HG03135 (cell line): ENCODE results near the gene ABR.
"Not testable (repeated sequence)": the region's sequence is repeated elsewhere in the genome, so short reads cannot be mapped to it uniquely, and the experiment has no call there.

ENCODE experiments used
- ATAC-seq: cut with Tn5 transposase; IDR thresholded peaks from one replicate; pipeline ENCODE4 v1.9.1; 2021; ENCODE audit warnings: mild to moderate bottlenecking, moderate library complexity; ENCODE audit not compliant: unreplicated experiment

The ABR gene

DNA sequence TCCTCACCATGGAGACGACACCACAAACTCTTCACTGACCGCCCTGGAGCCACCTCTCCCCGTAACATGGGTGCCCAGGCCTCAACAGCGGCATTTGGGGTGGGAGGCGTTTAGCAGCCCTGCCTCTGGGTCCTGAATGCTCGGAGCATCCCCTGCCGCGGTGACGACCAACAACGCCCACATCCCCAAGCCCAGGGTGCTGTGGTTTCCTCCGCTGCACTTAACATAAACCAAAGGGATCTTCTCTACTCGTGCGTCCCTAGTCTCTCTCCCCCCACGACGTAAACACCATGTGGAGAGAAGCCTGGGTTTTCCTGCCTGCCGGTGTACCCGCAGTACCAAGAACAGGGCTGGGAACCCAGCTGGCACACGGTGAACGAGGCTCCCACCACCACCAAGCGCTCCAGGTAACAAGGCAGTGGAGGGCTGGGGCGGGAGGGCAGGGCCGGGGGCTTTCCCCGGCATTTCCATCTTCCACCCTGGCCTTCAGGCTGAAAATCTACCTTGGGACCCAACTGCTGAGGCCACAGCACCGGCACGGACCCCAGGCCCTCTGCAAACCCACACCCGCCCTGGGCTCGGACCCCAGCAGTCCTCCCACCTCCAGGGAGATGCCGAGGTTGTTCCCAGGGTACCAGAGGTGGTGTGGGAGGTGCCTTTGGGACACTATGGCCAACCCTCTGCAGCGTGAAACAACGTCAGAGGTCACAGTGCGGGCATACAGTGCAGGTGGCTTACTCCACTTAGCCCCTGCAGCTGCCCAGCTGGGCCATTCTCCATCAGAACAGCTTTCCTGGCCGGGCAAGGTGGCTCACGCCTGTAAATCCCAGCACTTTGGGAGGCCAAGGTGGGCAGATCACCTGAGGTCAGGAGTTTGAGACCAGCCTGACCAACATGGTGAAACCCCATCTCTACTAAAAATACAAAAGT lies 128.5 kb downstream of the ABR start:
- no peak for ATAC-seq

DNA sequence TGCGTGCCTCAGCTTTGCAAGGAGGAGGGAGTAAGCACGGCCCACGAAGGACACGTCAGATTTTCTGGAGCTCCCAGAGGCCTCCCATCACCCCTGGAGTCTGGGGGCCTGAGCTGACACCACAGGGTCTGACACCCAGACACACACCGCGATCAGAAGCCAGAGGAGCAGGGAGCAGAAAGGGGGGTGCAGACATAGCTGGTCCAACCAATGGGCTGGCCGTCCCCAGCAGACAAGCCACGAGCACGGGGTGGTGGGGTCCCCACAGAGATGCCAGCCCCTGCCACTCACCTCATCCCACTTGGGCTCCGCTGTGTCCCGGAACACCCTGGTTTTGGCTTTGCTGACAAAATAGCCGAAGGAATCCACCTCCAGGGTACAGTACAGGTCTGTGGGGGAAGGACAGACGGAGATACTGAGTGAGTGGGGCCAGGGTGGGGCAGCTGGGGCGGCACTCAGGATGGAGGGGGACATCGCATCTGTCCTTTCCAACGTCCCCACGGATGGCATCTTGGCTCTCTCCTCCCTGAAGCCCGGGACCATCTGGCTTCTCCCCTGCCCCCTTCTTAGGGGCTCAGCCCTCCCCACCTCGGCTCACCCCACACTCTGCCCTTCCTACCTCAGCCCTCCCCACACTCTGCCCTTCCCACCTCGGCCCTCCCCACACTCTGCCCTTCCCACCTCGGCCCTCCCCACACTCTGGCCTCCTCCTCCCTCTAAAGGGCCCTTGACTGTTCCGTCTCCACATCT lies 129.4 kb downstream of the ABR start:
- no peak for ATAC-seq

DNA sequence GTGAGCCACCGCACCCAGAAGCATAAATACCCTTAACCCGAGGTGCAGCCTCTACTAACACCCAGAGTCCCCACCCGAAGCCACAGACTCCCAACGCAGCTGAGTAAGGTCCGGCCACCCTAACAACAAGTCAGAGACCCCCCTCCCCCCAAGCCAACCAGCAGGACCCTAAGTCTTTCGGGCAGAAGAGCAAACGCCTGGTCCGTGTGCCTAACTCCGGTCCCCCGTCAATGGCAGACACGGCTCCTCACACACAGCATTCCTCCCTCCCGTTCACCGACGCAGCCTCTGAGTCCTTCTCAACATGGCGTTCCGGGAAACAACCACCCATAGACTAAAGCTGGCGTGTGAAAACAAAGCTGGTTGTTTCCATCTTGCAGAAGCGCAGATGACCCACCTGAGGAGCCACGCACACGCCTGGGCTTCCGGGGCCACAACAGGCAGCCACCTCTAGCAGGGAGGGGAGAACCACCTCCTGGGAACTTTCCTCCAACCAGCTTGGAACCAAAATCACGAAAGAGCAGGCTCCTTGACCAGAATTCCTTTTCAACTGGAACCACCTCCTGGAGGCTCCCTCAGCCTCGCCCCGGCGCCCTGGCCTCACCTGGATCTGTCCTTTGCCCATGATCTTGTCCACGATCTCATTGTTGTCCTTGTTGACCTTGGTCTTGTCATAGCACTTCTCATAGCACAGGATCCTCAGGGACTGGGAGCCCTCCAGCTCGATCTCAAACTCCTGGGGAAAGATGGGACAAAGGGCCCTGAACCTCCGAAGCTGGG lies 130.1 kb downstream of the ABR start:
- no peak for ATAC-seq

DNA sequence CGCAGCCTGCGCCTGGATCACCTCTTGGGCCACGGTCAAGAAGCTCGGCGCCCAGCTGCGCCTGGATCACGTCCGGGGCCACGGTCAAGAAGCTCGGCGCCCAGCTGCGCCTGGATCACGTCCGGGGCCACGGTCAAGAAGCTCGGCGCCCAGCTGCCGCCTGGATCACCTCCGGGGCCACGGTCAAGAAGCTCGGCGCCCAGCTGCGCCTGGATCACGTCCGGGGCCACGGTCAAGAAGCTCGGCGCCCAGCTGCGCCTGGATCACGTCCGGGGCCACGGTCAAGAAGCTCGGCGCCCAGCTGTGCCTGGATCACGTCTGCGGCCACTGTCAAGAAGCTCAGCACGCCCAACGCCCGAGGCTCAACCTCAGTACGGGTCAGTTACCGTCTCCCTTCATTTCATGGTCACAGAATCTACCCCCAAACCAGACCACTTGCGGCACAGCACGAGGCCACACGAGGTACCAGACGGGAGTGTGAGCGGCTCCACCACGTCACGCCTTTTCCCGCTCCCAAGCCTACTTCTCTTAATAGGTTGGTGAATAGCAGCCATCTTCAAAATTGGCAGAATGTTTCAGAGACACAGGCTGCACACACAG lies 131.2 kb downstream of the ABR start:
- not testable (repeated sequence) for ATAC-seq

DNA sequence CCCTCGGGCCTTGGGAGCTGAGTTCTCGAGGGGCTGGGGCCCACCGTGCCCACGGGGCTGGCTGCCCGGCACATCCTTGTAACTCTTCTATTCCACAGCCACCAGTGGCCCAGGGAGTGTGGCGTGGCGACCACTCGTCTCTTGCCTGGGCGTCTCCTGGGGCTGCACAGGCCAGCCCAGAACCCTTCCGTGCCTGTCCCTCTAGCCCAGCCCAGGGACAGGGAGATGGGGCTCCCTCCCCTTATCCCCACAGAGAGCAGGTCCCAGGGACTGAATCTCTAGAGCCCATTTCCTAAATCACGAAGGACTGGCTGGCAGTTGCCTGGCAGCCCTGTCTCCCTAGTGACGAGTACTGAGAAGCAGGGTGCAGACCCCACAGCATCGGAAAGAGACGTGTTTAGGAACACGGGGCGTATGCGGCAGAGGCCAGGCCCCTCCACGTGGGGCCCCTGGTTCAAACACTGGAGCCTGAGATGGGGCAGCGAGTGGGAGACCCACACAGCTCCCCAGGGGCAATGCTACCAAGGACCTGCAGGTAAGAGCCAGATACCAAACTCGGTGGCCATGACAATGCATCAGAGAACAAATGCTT lies 131.8 kb downstream of the ABR start:
- no peak for ATAC-seq

DNA sequence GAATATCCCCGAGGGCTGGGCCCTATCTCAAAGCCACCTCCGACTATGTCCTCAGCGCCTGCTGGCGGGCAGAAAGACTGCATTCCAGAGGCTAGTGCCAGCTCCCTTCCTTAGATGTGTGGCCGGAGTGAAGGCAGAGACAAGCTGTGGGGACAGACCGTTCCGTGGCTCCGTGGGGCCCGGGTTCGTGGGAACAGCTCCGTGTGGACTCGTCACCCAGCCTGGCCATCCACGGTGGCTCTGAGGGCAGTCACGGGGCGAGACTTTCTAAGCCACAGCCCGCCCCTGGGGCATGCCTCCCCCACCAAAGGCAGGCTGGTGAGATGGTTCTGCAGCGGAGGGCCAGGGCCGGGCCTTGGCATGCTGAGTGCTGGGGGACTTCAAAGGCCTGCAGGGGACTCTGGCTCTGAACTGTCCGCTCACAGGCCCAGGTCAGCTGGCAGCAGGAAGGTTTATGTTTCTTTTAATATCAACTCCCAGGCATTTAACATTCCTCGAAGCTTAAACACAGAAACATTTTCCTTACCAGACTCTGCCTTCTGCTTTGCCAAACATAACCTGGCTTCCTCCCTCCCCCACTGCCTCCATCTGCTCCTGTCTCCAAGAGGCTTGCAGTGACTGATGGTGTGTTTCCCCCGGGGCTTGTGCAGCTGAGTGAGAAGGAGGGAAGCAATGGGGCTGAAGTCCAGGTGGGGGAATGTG lies 132.5 kb downstream of the ABR start:
- ATAC-seq, result no peak

DNA sequence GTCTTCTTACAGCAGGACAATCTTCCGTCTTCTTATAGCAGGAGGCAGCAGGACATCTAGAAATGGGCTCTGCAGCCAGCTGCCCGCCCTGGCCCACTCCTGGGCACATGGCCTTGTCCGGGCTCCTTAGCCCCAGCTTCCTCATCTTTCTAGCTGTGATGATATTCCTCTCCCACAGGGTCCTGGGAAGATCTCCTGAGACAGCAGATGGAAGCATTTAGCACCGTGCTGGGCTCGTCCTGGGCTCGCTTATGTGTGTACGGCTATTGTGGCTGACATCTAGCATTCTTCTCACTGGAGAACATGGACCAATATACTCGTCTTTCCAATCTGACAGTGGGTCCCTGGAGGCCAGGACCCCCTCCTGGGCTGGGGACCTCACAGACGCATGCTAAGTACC lies 134.3 kb downstream of the ABR start:
- no peak for ATAC-seq

DNA sequence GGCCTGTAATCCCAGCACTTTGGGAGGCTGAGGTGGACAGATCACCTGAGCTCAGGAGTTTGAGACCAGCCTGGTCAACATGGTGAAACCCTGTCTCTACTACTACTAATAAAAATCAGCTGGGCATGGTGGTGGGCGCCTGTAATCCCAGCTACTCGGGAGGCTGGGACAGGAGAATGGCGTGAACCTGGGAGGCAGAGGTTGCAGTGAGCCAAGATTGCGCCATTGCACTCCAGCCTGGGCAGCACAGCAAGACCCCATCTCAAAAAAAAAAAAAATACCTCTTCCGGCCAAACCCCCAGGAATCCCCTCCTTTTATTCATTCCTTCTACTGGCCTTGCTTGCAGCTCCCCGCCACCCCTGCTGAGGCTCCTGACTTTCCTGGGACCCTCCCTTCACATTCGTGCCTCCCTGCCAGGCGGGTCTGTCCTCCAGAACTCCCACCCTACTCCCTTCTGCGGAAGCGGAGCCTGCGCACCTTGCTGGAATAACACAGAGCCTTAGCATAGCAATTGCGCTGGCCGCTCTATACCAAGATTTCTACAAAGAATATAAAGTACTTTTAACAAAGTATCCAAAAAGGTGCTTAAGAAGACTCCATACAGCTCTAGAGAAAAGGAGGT lies 135.3 kb downstream of the ABR start:
- not testable (repeated sequence) for ATAC-seq

DNA sequence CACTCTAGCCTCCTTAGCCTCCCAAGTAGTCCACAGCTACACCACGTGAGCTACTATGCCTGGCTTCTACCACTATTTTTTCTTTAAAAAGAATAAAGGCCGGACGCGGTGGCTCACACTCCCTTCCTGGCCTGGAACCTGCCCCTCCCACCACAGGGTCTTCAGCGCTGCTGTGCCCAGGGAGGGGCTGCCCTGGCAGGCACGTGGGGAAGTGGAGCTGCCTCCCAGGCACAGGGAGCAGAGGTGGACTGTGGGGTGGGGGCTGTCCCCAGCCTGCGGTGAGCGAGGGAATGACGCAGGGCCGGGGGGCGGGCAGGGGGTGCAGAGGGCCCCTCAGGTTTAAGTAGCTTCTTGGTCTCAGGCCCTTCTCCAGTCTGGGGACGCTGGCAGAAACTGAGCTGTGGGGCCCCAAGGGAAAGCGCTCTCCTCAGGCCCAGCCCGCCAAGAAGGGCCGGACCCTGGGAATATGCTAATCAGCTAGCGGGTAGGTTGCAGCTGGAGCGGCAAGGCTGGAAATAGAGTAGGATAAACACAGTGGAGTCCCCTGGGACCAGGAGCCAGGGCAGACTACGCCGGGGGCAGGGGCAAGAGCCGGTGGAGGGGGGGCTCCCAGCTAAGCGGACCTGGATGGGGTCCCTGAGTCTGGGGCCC lies 136.1 kb downstream of the ABR start:
- no peak for ATAC-seq

DNA sequence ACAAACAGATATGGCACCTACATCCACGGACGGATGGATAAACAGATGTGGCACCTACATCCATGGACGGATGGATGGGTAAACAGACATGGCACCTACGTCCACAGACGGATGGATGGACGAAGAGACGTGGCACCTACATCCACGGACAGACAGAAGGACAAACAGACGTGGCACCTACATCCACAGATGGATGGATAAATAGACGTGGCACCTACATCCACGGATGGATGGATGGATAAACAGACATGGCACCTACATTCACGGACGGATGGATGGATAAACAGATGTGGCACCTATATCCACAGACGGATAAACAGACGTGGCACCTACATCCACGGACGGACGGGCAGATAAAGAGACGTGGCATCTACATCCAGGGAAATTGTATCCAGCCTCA lies 137.3 kb downstream of the ABR start:
- no peak for ATAC-seq

DNA sequence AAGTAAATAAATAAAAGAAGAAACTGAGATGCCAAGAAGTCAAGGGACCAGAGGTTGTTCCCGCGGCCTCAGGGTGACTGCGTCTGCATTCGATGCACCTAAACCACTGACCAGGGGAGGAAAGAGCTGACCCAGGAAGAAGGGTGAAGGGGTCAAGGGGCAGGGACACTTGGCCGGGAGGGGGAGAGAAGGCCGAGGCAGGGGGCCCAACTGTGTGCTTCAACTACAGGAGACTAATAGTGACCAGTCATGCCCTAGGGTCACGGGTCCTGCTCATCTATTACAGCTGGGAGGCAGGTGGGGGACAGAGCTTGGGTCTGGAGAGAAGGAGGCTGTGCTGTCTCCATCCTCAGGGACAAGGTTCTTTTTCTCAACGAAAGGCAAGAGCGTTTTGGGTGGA lies 138.0 kb downstream of the ABR start:
- no peak for ATAC-seq

DNA sequence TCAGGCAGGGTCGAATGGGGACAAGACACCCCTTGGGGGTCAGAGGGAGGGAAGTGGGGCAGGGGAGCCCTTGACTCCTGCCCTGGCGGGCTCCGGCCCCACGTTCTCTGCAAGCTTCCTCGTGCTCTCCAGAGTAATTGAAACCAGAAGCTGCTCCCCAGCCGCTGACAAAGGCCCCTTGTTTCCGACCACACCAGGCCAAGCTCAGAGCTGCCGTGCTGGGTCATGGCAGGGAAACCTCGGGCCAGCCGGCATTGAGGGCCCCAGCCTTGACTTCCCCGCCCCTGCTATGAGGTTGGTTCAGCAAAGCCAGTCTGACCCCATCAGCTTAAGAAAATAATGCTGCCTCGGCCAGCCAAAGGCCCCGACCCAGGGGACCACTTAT lies 139.6 kb downstream of the ABR start:
- ATAC-seq, result no peak

DNA sequence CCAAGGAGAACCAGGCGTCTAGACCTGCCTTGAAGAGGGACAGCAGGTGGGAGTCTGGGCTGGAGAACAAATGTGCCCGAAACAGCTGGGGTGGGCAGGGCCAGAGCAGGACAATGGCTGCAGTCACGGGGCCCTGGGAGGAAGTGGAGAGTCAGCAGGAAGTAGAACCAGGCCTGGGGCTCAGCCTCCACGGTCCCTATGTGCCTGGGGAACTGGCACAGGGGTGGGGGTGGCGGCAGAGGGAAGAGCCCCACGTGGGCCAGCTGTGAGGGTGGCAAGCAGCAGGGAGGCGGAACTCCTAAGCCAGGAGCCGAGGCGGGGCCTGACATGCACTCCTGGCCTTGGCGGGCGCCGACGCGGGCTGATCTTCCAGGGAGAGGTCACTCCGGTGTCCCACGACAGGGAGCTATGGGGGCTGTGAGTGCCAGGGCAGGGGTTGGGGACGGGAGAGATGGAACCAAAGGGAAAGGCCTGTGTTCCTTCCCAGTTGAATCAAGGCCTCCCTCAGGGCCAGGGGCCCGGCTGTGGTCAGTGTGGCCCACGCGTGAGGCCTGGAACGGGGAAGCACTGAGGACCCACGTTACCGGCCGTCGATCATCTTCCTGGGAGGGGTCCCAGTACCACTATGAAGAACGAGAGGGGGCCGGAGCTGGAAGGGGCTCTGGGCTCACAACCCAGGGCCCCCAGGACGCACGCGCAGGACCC lies 140.1 kb downstream of the ABR start:
- ATAC-seq, result no peak

DNA sequence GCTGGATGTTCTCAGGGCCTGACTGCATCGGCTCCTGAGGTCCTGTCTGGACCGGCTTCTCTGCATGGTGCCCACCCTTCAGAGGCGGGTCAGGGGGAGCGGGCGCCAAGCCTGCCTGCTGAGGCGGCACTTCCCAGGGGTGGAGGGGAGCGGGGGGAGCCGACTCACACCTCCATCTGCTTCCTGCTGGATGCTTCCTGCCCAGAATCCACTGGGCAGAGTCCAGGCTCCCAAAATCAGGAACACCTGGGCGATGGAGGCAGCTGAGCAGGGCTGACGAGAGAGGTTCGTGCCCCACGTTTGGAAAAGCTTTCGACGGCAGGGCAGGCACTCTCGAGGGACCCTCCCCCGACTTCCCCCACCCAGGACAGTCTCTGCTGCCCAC lies 140.7 kb downstream of the ABR start:
- ATAC-seq, result no peak

DNA sequence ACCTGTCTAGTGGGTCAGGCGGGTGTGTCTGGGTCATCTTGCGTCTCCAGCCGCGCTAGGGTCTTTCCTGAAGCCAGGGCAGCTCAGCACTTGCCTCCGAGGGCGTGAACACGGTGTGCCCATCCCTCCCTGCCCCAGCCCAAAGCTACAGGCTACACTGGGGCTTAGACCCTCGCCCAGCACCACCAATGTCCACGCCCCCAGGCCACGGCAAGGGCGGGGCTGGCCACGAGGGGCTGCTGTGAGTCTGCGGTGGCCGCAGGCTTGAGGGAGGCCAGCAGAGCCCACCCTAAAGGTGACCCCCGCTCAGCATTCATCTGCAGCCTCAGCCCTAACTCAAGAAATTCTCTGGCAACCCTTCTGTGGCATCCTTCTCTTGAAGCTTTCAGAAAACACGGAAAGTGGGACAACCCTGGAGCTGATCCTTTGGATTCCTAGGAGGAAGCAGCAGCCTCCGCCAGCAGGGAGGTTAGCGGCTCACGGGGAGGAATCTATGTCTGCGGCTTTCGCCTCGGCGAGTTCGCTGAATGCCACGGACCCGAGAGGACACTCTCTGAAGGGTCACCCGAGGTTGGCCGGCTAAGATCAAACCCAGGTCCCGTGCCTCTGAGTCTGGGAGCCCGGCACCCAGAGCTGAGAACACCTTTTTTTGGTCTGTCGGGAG lies 141.2 kb downstream of the ABR start:
- no peak for ATAC-seq

DNA sequence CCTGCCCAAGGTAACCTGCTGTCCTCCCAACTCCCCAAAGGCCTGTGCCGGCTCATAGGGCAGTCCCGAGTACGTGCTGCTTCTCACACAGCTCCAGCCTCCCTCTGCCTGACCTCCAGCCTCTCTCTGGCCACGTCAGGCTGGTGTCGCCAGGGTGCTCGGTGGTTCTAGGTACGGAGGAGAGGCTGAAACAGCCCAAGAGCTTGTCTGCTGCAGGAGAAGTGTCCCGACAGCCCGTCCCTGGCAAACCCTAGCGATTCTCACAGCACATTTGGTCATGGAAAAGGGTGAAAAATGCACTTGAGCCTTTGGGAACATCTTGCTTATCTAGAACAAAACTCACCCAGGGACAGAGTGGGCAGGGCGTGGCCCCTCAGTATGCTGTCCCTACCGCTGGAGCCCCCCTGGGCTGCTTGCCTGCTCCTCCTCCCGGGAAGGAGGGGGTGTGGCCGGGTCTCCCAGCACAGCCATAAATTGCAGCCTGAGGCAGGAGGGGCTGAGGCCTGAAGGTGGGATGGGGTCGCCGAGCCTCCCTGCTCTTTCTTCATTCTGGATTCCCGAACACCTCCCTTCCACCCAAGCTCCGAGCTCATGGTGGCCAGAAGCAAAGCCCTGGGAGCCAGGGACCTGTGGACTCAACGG lies 142.4 kb downstream of the ABR start:
- ATAC-seq, result no peak

DNA sequence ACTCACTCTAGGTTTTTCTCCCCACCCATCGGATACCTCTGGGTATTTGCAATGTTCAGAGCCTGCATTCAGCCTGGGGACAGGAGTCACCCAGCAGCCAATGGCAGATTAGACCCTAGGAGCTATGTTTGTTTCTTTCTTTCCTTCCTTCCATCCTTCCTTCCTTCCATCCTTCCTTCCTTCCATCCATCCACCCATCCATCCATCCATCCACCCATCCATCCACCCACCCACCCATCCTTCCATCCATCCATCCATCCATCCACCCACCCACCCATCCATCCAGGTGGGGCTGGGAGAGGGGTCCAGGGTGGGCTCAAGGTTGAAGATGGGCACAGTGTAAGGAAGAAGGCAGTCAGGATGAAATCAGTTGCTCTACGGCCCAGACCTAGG lies 142.9 kb downstream of the ABR start:
- ATAC-seq, result no peak
